Measurements from ENCODE around the gene CD70.
A peak's percentile ranks its signal among the peaks of the same experiment; 100 is the strongest.
"Not testable (repeated sequence)": the region's sequence is repeated elsewhere in the genome, so short reads cannot be mapped to it uniquely, and the experiment has no call there.

Gene CD70

DNA sequence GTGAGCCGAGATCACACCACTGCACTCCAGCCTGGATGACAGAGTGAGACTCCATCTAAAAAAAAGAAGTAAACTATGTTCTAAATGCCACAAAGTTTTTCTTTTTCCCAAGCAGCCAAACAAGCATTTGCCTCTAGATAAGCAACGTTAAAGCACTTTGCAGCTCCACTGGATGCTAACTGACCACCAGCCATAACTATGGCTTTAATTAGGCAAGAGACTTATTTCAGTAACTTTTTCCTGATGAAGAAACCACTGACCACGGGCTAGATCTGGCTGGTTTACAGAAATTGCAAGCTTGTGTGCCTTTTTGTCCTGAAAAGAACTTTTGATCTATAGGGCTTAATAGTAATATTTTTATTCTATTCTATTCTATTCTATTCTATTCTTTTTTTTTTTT lies 22.1 kb downstream of the CD70 start:
- DNase-seq, result no peak

DNA sequence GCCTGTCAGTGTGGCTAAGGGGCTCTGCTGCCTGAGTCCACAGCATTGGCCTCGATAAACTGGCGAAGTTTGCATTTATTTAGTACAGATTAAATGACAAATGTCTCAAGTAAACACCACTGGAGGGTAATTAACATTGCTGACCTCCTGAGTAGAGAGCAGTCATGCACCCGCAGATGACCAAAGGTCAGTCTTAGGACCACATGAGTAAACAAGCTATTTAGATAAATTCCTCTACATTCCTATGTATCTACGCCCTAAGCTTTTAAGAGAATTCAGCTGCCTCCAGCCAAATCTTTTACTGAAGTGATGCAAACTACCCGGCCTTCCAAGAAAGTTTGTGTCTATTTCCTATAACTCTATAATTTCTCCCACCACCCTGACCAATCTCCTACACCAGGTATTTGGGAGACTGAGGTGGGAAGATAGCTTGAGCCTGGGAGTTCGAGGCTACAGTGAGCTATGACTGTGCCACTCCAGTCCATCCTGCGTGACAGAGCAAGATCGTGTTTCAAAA lies 22.9 kb downstream of the CD70 start:
- DNase-seq, result no peak

- not testable (repeated sequence) for DNase-seq
Observed at GRCh38 chr19:6566727-6567126, 24.2 kb downstream of the CD70 start.

DNA sequence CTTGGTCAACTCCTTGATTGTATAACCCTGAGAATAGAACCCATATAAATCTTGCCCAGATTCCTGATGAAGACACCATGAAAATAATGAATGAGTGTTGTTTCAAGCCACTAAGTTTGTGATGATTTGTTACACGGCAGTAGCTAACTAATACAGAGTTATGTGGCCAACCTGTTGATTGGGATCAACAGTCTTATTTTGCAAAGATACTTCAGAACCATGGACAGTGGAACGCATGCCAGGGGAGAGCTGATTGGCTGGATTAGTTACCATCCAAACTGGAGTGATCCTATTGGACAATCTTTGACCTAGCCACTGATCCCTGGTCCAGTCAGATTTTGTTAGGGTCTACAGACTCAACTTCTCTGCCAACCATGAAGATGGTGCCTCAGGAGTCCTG lies 26.6 kb downstream of the CD70 start:
- peak; percentile 43 for DNase-seq

GRCh38 chr19:6562437-6562836 lies 28.5 kb downstream of the CD70 start:
- not testable (repeated sequence) for DNase-seq

DNA sequence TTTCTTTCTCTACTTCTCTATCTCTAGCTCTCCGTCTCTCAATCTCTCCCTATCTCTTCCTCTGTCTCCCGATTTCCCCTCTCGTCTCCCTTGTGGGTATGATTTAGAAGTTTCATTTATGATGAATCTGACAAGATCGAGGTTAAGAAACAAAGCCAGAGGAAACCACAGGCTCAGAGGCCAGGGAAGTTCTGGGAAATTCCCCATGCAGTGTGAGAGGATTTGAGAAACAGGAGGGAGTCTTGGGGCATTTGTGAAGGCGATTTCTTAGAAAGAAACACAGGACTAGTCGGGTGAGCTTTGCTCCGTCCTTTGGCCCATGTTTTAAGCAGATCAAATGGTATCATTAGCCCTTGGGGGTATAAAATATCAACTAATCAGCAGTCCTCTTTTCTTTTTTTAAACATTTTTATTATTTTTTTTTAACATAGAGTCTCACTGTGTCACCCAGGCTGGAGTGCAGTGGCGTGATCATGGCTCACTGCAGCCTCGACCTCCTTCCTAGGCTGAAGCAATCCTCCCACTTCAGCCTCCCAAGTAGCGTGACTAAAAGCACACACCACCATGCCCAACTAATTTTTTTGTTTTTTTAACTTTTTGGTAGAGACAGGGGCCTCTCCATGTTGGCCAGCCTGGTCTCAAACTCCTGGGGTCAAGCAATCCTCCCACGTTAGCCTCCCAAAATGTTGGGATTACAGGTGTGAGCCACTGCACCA lies 34.3 kb downstream of the CD70 start:
- peak; percentile 97 for DNase-seq

GRCh38 chr19:6556043-6556449 lies 34.9 kb downstream of the CD70 start:
- no peak for DNase-seq

DNA sequence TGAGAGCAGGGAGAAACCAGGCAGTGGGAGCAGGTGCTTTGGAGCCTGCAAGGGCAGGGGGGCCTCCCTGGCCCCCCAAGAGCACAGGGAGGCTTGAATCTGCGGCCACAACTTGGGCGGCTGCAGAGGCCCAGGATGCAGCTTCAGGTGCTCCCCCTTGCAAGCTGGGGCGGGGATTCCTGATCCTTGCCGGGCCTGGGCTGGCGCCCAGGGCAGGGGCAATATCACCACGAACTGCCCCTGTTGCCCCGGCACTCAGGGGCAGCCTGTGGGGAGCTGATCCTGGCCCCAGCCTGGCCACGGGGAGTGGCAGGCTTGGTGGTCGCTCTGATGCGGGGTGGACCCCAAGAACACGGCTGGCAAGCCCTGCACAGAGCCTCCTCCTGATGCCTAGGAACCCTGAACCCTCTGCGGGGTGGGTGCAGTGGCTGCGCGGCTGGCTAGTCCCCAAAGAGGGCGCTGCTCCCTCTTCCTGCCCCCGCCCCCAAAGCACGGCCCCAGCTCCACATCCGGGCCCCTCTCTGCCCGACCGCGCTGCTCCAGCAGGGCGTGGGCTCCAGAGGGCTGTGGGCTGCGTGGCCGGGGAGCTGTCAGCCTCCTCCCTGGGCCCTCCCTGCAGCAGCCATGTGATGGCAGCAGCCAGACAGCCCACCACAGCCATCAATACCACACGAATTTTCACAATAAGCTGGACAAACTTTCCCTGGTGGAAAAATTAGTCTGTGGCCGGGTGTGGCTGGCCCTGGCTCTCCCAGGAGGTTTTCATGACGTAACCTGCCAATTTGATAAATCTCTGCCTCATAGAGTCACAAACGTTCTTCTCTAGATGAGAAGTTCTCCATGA lies 39.1 kb downstream of the CD70 start:
- peak; percentile 57 for DNase-seq

DNA sequence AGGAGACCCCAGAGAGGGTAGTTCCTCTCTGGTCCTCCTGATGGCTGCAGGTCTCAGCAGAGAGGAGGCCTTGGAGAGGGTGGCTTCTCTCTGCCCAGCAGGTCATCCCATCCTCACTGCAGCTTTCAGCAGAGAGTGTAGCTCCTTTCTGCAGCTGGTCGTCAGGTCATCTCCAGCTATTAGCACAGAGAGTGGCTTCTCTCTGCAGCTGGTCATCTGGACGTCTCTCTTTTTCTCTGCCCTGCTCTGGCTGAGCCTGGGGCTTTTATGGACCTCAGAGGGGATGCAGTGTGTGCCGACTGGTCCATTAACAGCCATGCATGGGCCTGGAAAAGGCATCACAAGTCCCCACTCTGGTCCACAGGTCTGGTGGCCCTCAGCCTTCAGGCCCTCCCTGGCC lies 39.9 kb downstream of the CD70 start:
- DNase-seq, result no peak

DNA sequence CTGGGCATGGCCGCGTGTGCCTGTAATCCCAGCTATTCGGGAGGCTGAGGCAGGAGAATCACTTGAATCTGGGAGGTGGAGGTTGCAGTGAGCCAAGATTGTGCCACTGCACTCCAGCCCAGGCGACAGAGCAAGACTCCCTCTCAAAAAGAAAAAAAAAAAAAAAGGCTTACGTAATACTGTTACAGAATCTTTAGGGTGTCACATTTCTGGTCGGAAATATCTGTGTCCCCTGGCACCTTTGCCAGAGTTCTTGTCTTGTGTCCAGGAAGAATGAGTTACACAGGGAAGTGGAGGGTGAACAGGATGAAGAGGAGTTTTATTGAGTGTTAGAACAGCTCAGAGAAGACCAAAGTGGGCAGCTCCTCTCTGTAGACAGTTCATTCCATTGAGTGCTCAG lies 40.3 kb downstream of the CD70 start:
- peak; percentile 36 for DNase-seq

DNA sequence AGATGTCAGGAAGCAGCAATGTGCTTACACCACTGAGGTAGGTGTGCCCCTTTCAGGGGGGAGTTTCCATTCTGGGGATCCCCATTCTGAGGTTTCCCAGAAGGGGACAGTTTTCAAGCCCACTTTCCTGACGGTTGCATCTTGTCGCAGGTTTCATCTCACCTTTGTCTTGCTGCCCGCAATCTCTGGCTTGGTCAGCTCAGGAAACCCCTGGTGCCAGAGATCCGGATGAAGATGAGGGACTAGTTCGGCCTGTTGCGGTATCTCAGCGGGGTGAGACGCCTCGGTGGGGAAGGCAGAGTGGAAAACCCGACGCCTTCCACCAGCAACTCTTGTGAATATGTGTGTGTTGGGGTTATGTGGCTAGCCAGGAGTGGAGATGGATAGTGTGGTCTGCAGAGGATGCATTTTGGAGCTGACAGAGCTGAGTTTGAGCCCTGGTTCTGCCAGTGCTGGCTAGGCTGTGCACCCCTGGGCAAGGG lies 47.0 kb downstream of the CD70 start:
- DNase-seq, result no peak

GRCh38 chr19:6540918-6541689 lies 49.8 kb downstream of the CD70 start:
- DNase-seq, result peak; percentile 66

DNA sequence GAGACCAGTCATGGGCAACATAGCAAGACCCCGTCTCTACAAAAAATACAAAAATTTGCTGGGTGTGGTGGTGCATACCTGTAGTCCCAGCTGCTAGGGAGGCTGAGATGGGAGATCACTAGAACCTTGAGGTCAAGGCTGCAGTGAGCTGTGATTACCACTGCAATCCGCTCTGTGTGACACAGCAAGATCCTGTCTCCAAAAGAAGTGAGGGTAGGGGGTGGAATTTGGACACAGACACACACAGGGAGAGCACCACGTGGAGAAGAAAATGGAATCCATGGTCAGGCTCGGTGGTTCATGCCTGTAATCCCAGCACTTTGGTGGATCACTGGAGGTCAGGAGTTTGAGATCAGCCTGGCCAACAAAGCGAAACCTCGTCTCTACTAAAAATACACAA lies 51.4 kb downstream of the CD70 start:
- no peak for DNase-seq
